Hematopoietic multipotent progenitor cell (in vitro differentiated cells): ENCODE results near the gene CHIC2. TPM values are rescaled to one million over a fixed set of nuclear protein-coding genes. Genes with fewer than 3 reads are reported as not detected.

Source experiments
- DNase-seq, 3 donors: peaks; one replicate each; pipeline ENCODE4 v3.0.0-alpha.2; 2011 to 2015; ENCODE audit warnings: low read depth in 2 of 3, low spot score in 2 of 3
- total RNA-seq: library from RNA; depleted of rRNA; stranded (reverse); fragments of >200 nt; gene quantifications from one replicate; pipeline ENCODE4 v1.2.3, GENCODE V29; 2012

CHIC2 gene
- total RNA-seq, 1 donor: 45.2 TPM

DNA sequence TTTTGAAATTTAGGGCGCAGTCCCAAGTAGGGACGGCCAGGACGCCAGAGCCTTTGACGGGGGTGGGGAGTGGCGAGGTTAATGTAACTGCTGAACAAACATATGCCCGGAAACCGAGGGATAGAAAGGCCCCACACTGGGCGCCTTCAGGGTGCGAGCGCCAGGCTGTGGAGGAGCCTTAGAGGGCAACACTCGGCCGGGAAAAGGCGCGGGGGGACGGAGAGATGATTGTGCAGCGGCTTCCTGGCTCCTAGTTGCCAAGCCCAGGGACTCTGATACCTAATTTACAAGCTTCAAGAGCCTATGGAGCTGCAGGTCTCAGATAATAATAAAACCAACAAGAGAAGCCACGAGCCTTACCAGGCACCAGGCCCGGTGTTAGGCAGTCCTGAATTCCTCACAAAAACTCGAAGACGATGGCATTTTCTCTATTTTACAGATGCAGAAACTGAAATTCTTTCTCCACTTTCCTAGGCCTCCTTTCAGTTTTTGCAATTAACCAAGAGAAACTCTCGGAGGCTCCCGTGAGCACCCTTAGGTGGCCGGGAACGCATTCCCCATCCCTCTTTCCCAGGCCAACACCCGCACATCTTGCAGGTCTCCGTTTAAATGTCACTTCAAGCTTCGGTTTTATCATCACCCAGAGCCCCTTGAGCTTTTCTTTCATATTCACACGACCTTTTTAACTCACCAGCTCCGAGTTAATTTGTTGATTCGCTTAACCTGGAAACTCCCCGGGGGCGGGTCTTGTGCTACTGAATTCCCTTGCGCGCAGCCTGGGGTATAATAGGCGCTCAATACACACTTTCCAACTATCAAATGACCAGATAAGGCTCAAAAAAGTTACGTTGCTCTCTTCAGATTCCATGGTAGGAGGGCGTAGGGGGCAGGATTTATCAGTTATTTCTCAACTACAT lies 29.2 kb upstream of the CHIC2 start:
- DNase-seq: peak in 1 of 3 donors; percentile 46

DNA sequence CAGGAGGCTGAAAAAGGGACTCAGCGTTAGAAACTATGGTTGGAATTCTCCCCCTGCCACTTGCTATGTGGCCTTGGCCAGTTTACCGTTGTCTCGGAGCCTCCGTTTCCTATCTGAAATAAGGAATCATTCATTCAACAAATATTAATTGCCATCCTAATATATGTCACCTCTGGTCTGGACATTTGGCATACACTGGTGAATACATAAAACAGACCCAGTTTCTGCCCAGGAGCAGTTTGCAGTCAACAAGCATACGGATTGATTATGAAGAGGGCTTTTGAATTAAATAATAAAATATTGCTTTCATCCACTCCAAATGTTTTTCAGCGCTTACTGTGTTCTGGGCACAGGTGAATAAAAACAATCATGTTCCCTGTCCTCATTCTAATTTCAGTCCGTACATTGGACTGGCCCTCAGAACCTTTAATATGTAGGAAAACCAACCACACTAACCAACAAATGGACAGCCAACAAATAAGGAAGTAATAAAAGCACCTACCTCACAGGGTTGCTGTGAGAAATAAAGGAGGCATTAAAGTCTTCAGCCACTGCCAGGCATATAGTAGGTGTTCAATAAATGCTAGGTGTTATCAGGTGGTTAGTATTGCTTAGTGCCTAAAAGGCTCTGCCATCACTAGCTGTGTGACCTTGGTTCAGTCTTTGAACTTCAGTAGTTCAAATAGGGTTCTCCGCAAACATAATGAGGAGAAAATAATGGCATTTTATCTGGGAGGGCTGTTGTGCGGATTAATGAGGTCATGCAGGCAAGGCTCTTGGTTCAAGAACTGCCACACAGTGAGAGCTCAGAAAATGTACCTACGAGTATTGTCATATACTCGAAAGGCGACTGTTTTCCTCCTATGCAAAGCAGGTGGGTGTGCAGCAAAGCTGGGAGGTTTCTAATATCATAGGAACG lies 28.3 kb upstream of the CHIC2 start:
- peak in 1 of 3 donors; percentile 23 for DNase-seq

DNA sequence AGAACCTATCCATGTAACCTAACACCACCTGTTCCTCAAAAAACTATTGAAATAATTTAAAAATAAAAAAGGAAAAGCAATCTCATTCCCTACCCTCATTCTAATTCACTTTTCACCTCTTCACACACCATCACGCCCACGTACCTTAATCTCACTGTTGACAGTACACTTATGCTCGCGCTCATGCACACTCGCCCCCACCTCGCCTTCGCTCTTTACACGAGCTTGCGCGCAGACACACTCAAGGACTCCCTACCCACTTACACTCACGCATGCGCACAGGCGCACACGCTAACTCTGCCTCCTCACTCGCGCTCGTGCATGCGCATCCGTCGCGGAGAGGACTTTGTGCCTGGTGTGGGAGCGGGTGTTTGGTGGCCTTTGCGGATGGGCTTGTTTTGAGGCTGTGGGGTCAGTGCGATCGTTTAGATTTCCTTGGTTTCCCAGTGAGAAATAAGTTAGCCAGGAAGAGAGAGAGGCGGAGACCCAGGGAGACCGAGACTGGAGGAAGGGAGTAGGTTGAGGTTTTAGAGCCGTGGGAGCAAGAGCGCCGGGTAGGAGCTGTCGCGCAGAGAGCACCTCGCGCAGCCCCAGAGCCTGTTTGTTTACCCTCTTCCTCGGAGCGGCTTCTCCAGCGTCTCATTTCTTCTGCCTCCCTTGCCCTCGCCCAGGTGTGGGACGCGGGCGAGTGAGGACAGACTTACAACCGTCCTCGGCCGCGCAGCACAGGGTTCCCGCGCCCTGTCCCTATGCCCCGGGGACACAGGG lies 27.4 kb upstream of the CHIC2 start:
- peak; percentile 64 to 77 (median 76) for DNase-seq

DNA sequence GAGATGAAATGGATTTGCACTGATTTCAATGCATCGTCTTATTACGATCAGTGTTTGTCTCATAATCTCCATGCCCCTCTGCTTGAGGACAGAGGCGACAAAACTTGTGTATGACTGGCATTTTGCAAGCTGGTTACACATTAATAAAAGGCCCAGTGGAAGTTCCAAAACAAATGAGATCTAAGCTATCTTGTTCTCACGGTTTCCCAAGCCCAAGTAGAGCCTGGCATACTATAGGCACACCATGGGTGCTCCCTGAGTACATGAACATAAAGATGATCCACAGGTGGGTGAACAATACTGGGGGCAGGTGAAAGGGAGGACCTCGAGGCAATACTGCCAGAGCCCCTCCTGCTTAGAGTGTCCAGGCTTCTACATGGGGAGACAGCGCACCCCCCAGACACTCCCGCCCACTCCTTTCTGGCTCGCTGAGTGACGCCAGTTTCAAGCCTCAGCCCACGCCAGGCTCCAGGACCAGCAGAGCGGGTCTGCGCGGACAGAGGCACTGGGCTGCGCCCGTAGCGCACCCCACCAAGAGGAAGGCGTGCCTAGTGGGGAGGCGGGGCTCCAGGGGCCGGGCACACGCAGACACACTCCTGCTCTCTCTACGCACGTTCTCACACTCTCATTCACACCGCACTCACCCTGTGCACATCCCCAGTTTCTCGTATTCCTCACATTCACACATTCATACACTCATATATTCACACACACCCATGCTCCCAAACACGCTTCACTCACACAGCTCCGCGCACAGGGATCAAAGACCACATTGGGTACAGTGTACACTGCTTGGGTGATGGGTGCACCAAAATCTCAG lies 26.6 kb upstream of the CHIC2 start:
- DNase-seq: peak in 1 of 3 donors; percentile 6

DNA sequence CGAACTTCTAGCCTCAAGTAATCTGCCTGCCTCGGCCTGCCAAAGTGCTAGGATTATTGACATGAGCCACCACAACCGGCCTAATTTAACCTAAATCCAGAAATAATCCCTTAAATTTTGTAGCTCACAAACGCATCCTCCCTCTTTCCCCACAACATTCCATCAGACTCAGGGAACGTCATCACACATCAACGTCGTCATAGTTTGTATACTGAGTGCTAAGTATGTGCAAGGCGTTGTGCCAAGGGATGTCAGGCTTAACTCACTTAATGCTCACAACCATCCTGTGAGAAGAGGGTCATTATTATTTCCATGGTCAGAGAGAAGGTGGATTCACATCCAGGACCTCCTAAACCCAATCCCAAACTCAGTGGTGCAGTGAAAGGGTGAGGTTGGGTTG lies 26.0 kb upstream of the CHIC2 start:
- DNase-seq: no peak

DNA sequence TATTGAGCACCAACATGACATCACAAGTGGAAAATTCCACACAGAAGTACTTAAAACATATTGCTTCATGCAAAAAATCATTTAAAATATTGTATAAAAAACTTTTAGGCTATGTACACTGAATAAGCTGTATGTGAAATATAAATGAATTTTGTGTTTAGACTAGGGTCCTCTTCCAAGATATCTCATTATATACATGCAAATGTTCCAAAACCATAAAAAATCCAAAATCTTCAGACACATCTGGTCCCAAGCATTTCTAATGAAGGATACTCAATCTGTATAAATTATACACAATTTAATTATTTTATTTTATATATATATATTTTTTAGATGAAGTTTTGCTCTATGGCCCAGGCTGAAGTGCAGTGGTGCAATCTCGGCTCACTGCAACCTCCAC lies 25.5 kb upstream of the CHIC2 start:
- DNase-seq: no peak

DNA sequence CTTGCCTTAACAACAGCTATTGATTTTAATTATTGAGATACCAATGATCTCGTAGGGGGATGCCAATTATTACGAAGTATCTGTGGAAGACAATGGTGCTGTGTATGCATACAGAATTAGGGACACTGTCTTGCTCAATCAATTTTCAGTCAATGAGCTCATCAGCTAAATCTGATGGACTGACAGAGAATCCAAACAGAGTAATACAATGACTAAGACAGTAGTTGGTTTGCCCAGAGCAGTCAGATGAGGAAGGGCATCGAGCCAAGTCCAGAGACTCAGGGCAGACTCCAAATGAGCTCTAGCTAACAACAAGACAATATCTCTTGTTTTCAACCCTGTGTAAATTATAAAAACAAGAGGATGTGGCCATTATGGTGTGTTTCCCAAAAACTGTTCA lies 20.9 kb upstream of the CHIC2 start:
- no peak for DNase-seq

DNA sequence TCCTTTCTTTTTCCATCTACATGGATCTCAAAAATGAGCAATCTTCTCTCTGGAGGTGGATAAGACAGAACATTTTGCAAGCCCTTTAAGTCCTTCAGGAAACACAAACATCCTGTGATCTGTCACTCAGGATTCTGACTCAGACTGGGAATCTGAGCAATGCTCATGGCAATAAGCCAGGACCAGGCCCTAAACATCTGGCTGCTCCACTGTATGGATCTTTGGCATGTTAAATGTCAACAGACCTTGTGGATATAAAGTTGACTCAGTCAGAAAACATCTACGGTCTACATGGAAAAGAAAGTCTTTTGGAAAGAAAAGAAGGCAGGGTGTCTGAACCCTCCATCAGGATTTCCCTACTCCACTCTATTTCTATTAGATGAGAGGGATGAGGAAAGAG lies 17.8 kb upstream of the CHIC2 start:
- DNase-seq: no peak

DNA sequence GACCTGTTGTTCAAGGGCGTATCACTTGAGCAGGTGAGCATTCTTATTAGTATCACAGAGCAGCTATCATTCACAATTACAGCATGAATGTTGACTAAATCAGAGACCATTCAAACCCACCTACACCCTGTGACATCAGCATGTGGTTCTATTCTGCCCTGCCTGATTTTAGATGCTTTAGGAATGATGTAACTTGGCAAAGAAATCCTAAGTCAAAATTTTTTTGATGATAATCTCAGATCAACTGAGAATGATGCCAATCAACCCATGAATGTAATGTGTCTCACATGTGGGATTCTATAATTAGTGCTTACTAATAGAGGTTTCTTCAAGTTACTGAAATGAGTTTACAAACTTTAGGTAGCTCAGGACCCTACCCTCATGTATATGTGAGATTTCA lies 13.4 kb upstream of the CHIC2 start:
- no peak for DNase-seq

DNA sequence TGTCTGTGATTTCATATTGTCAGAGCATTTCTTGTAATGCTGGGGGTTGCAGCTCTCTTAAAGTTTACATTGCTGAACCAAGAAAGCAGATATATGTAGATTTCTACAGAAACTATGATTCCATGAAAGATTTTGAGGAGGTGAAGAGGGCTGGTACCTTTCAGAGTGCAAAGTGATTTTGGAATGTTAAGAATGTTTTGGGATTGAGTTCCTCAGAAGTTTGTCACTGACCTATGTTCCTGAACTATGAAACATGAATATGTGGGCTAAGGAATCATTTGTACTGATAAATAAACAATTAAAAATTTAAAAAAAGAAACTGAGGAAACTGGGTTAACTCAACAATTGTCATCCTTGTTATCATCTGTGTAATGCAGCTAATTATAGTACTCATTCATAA lies 12.3 kb upstream of the CHIC2 start:
- DNase-seq: no peak

DNA sequence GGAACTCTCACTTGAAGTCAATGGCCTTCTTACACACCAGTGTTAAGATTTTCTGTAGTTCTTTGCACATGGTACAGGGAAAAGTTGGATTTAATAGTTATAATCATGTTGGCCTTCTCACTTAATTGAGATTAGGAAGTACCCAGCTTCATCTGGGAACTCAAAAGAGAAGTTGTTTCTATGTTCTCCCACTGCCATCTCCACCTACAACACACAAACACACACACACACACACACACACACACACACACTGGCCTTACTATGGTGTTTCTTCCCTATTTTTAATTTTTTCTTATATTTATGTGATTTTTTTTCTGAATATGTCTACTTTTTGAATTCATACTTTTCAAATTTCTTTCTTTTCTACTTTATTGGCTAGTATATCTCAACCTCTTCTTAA lies 10.0 kb upstream of the CHIC2 start:
- peak in 1 of 3 donors; percentile 15 for DNase-seq

DNA sequence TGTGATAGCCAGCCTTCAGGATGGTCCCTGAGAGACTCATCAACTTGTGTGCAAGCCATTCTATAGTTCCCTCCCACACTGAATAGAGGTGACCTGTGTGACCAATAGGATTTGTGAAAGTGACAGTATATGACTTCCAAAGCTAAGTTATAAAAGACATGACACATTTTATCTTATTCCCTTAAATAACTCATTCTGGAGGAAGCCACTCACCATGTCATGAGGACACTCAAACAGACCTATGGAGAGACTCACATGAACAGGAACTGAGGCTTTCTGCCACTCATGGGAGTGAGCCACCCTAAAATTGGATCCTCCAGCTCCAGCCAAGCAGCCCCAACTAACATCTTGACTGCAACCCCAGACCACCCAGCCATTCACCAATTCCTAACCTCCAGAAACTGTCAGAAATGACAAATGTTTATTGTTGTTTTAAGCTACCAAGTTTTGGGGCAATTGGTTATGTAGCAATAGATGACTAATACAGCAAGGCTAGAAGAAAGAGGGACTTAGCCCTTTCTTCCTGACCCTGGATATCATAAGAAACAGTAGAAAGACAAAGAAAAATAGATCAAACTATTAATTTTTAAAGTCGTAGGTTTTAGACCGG lies 9.0 kb upstream of the CHIC2 start:
- DNase-seq: no peak

DNA sequence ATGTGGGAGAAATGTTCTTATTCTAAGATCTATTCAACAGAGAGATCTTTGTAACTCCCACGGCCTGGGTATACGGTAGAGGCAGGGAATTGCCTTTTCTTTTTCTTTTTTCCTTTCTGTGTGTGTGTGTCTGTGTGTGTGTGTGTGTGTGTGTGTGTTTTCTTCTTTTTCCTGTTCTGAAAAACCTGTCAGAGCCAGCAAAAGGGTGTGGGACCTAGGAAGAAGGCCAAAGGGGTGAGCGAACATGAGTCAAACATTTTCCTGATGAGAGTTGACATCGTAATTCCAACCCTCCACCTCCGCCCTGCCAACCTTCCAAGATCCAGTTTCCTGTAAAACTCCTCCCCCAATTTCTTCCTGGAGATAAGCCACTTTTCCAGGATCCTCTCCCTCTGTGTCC lies 2.8 kb upstream of the CHIC2 start:
- no peak for DNase-seq

DNA sequence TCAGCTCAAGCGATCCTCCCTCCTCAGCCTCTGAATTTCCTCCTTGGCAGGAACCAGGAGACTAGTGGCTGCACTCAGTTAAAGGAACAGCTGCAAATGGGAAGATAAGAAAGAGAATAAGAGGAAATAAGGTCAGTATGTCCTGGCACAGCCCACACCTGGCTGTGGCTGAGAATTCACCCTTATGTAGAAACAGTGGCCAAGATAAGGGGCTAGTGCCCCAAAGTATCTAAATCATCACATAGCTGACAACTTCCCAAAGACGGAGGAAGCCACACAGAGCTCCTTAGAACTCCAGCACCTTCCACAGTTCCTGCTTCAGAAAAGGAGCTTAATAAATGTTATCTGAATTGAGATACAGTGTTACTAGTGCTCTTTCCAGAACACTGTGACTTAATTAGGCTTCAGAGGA lies 2.3 kb upstream of the CHIC2 start:
- peak in 2 of 3 donors; percentile 35 to 73 for DNase-seq

DNA sequence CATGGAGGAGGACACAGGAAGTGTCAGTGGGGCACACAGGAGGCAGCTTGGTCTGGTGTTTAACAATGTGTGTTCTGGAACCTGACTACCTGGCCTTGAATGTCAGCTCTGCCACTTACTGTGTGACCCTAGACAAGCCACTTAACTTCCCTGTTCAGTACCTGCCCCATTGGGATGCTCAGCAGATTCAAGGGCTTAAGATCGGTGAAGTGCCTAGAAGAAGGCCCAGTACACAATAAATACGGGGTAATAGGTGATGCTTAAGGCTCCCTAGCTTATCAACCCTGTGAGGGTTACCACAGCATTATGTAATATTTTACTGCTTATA lies 1.6 kb upstream of the CHIC2 start:
- DNase-seq: no peak

DNA sequence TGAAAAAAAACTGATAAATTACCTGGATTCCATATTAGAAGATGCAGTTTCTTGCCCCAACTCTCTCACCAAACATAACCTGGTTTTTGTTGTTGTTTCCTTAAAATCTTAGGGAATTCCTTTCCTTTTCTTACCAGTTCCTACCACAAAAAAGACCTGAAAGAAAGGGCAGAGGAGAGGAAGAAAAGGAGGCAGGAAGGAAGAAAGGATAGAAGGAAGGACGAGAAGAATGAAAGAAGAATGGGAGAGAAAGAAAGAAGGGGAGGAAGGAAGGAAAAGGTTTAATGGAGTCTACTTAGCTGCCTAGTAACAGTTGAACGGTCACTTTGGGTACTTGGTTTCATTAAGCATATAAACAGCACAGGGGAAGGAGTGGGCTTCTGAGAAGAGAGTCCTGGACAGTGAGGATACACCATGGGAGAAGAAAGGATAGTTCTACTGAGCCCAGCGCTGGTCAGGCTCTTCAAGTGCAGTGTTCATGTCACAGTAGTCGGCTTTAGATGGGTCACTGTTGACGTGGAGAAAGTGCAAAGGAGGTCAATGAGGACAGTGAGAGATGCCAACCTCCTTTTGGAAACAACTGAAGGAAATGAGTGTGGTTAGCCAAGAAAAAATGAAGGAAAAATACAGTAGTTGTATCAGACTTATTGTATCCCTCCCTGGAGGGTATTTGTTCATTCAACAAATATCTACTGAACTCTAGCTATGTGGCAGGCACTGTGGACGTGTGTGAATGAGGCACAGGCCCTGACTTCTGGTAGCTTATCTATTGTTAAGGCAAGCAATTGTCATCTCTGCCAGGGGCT lies 1.1 kb upstream of the CHIC2 start:
- DNase-seq: no peak

DNA sequence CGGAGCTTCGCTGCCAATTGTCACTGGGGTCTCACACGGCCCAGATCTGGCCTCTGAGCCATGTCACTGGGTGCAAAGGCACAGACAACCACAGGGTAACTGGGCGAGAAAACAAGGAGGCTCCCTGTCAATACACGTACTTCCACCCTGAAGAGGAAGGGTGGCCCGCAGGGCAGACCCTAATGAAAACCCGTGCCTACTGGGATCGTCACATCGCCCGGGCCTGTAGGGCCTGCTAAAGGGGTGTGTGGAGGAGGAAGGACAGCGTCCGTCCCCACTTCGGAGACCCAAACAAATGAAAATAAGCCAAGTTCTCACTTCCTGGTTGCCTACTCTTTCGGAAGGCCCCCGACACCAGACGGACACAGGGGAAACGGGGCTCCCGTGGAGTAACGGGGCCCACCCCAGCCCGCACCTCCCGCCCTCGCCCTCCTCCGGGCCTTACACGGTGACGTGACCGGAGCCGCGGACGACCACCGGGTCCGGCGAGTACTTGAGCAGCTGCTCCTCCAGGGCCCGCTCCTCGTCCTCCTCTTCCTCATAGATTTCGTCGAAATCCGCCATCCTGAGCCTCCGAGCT lies 578 bp downstream of the CHIC2 start:
- peak; percentile 13 to 52 (median 36) for DNase-seq

DNA sequence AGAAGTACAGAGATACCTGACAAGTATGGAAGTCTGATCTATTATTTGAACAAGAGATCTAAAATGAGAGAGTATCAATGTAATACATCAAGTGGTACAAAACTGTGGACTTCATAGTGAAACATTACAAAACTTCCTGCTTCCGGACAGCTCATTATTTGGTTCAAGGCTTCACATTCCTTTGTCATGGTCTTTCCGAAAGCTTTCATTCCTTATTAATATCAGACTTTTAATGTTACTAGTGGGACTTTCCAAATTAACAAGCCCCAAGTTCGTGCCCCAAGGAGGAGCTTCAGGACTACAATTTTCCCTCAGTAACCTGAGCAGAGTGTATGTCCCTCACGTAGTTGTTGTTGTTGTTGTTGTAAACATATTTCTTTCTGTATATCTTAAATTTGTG lies 1.2 kb downstream of the CHIC2 start:
- DNase-seq: peak in 1 of 3 donors; percentile 23
